ENCODE data around the gene NKX2-2.

NKX2-2 gene

GRCh38 chr20:21513881-21514540 lies at the start of gene NKX2-2:
Gene NKX2-2 (minus strand): TSS chr20:21514064. CDS start chr20:21513669, 395 bp downstream.
- DNase-seq (ENCODE audit: low spot score): no peak

GRCh38 chr20:21562656-21563055 lies 48.8 kb upstream of the NKX2-2 start:
- no peak for DNase-seq (ENCODE audit: low spot score)

- no peak for DNase-seq (ENCODE audit: low spot score)
These were observed 45.4 kb upstream of the NKX2-2 start for GRCh38 chr20:21559305-21559704.

- DNase-seq (ENCODE audit: low spot score): peak; percentile 28
These were observed 43.6 kb upstream of the NKX2-2 start for GRCh38 chr20:21557241-21558020.

- DNase-seq (ENCODE audit: low spot score): no peak
These were observed 42.5 kb upstream of the NKX2-2 start for GRCh38 chr20:21556398-21556797.

- DNase-seq (ENCODE audit: low spot score): no peak
These were observed 41.7 kb upstream of the NKX2-2 start for GRCh38 chr20:21555470-21556120.

GRCh38 chr20:21554985-21555384 lies 41.1 kb upstream of the NKX2-2 start:
- DNase-seq (ENCODE audit: low spot score): no peak

GRCh38 chr20:21554376-21554890 lies 40.6 kb upstream of the NKX2-2 start:
- no peak for DNase-seq (ENCODE audit: low spot score)

GRCh38 chr20:21550587-21550986 lies 36.7 kb upstream of the NKX2-2 start:
- DNase-seq (ENCODE audit: low spot score): no peak

- DNase-seq (ENCODE audit: low spot score): peak; percentile 74
These were observed 34.6 kb upstream of the NKX2-2 start for GRCh38 chr20:21548390-21549035.

- no peak for DNase-seq (ENCODE audit: low spot score)
These were observed 32.5 kb upstream of the NKX2-2 start for GRCh38 chr20:21546355-21546754.

GRCh38 chr20:21539512-21539911 lies 25.6 kb upstream of the NKX2-2 start:
- DNase-seq (ENCODE audit: low spot score): no peak

- no peak for DNase-seq (ENCODE audit: low spot score)
These were observed 21.0 kb upstream of the NKX2-2 start for GRCh38 chr20:21534886-21535285.

GRCh38 chr20:21534453-21534852 lies 20.6 kb upstream of the NKX2-2 start:
- DNase-seq (ENCODE audit: low spot score): no peak

GRCh38 chr20:21529863-21530262 lies 16.0 kb upstream of the NKX2-2 start:
- DNase-seq (ENCODE audit: low spot score): no peak

GRCh38 chr20:21528870-21529269 lies 15.0 kb upstream of the NKX2-2 start:
- DNase-seq (ENCODE audit: low spot score): no peak

- DNase-seq (ENCODE audit: low spot score): no peak
These were observed 14.0 kb upstream of the NKX2-2 start for GRCh38 chr20:21527908-21528307.

GRCh38 chr20:21526776-21527175 lies 12.9 kb upstream of the NKX2-2 start:
- no peak for DNase-seq (ENCODE audit: low spot score)

- DNase-seq (ENCODE audit: low spot score): no peak
These were observed 10.0 kb upstream of the NKX2-2 start for GRCh38 chr20:21523895-21524294.

- no peak for DNase-seq (ENCODE audit: low spot score)
These were observed 9.5 kb upstream of the NKX2-2 start for GRCh38 chr20:21523281-21523868.

- no peak for DNase-seq (ENCODE audit: low spot score)
These were observed 8.8 kb upstream of the NKX2-2 start for GRCh38 chr20:21522481-21523280.
